GM18909 (cell line): ENCODE data around the gene TOMM22.
"Not testable (repeated sequence)": the region's sequence is repeated elsewhere in the genome, so short reads cannot be mapped to it uniquely, and the experiment has no call there.

Experiments used
- ATAC-seq: cut with Tn5 transposase; IDR thresholded peaks from one replicate; pipeline ENCODE4 v1.9.1; 2021; ENCODE audit warnings: mild to moderate bottlenecking; ENCODE audit not compliant: unreplicated experiment, poor library complexity

Gene TOMM22

GRCh38 chr22:38681582-38682335, at the start of gene TOMM22:
TOMM22 (plus strand) TSS chr22:38681957; CDS start chr22:38681979, 22 bp downstream.
- peak; percentile 89 for ATAC-seq

GRCh38 chr22:38632528-38632927, 49.2 kb upstream of the TOMM22 start:
- ATAC-seq, result no peak

- ATAC-seq, result no peak
Measured at GRCh38 chr22:38638216-38638615, 43.5 kb upstream of the TOMM22 start.

GRCh38 chr22:38638728-38639127, 43.0 kb upstream of the TOMM22 start:
- ATAC-seq, result no peak

- ATAC-seq, result no peak
Measured at GRCh38 chr22:38641476-38642040, 40.2 kb upstream of the TOMM22 start.

- ATAC-seq, result not testable (repeated sequence)
Measured at GRCh38 chr22:38644245-38644644, 37.5 kb upstream of the TOMM22 start.

GRCh38 chr22:38645430-38645829, 36.3 kb upstream of the TOMM22 start:
- no peak for ATAC-seq

GRCh38 chr22:38649841-38650522, 31.8 kb upstream of the TOMM22 start:
- no peak for ATAC-seq

GRCh38 chr22:38652859-38653258, 28.9 kb upstream of the TOMM22 start:
- ATAC-seq, result no peak

- no peak for ATAC-seq
Measured at GRCh38 chr22:38653741-38654140, 28.0 kb upstream of the TOMM22 start.

GRCh38 chr22:38655519-38656255, 26.1 kb upstream of the TOMM22 start:
- peak; percentile 16 for ATAC-seq

GRCh38 chr22:38656256-38657044, 25.3 kb upstream of the TOMM22 start, which contains the start of the genes CBY1 and FAM227A:
CBY1 (plus strand) TSS chr22:38656638; CDS start chr22:38668055, 11,417 bp downstream.
FAM227A (minus strand) TSS chr22:38656392; CDS start chr22:38650168, 6,224 bp downstream.
- peak; percentile 75 for ATAC-seq

- ATAC-seq, result no peak
Measured at GRCh38 chr22:38657045-38657909, 24.5 kb upstream of the TOMM22 start.

- no peak for ATAC-seq
Measured at GRCh38 chr22:38674888-38675287, 6.9 kb upstream of the TOMM22 start.

- ATAC-seq, result no peak
Measured at GRCh38 chr22:38675833-38676232, 5.9 kb upstream of the TOMM22 start.

GRCh38 chr22:38684895-38685294, 3.1 kb downstream of the TOMM22 start:
- no peak for ATAC-seq

- no peak for ATAC-seq
Measured at GRCh38 chr22:38685761-38686160, 4.0 kb downstream of the TOMM22 start.

GRCh38 chr22:38689651-38690050, 7.9 kb downstream of the TOMM22 start:
- ATAC-seq, result no peak

- no peak for ATAC-seq
Measured at GRCh38 chr22:38694049-38694448, 12.3 kb downstream of the TOMM22 start.
